EL (cell line): ENCODE results near the gene G6PD.
"Not testable (repeated sequence)": the region's sequence is repeated elsewhere in the genome, so short reads cannot be mapped to it uniquely, and the experiment has no call there.

ENCODE experiments used
- DNase-seq: peaks from one replicate; pipeline ENCODE4 v3.0.0-alpha.2; 2016

Gene G6PD

DNA sequence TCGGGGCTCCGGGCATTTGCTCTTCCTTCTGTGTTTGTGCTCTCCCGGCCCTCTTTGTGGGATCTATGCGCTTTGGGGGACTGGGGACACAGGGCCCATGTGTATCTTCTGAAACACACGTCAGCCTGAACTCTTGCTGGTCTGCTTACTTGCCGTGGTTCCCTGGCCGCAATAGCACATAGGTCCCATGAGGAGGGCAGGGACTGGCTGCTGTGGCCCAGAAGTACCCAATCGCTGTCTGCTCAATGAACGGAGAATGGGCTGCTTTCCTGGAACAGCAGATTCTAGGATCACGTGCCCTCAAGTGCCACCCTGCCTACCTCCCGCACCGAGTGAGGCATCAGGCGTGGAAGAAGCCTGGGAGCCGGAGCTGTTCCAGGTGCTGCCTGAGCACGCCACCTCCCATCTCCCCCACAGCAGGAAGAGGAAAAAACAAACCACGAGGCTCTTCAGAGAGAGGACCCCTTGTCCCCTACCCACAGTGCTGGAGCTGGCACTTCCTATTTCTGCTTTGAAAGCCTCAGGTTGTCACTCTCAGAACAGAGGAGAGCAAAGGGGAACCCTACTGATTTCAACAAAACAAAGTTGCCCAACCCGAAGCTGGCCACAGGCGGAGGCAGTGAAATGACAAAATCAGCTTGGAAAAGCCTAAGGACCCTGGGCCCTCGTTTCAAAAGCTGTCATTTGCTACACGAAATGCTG, 3.8 kb downstream of the G6PD start:
- no peak for DNase-seq

DNA sequence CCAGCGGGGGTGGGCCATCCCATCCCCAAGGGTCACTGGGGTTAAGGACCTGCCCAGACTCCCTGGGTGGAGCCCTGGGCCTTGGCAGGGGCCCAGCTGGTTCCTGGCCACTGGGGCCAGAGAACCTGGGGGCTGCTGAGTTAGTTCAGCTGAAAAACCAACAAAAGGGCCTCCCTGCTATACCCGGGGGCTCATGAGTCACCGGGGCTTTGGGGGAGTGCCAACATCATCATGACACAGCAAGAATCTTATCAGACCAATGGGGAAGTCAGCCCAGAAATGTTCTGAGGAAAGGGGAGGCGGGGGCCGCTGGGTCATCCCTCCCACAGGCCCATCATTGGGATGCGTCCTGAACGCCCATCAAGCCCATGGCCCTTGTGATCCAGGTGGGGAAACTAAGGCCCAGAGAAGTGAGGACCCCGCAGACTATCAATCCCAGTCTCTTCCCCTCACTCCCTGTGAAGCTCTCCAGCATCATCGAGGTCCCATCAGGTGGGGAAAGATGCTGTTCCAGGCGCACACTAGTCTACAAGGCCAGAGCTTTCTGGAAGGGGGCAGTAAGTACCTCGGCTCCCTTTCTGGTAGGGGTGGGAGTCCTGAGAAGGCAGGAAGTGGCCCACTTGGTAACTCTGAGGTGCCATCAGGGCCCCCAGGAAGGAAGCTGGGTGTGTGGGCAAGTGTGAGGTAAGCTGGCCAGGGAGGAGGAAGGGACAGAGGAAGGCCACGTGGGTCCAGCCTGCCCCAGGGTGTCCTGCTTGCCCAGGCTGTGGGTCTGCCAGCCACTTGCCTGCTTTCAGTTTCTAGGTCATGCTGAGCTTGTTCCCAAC, 4.5 kb downstream of the G6PD start:
- peak; percentile 95 for DNase-seq

DNA sequence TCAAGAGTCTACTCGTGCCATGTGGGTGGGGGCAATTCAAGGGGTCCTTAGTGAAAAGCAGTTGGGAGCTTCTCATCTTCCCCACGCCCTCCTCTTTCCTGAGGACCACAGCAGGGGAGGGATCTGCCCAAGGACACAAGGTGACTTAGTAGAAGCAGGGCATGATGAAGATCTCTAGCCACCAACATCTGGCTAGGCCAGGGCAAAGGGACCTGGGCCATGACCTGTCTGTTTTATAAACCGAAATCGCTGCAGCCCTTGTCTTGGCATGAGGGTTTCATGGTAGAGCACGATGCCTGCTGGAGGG, 5.1 kb downstream of the G6PD start:
- DNase-seq = no peak

DNA sequence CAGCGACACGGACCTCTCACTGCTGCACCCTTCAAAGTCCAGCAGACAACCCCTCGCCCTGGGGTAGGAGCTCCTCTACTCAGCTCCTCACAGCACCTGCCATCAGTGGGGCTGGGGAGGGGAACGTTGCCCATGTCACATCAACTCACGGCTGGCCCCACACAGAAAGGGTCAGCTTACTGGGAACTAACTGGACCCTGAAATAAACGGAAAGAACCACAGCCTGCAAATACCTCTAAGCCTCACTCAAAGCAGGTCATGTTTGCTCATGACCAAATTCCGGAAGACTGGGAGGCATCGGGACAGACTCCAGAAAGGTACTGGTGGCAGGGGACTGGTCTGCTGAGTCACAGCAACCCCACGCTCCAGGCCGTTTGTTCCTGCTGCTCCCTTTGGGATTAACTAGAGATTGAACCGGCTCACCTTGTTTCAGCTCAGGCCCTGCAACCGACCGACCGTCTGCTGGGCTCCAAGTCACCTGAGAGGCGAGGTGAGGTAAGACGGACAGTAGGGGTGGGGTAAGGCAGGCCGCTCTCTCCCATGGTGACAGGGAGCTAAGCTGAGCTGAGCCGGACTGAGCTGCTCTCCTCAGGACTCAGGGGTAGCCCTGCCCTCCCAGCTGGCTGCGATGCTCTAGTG, 5.6 kb downstream of the G6PD start:
- DNase-seq = no peak

DNA sequence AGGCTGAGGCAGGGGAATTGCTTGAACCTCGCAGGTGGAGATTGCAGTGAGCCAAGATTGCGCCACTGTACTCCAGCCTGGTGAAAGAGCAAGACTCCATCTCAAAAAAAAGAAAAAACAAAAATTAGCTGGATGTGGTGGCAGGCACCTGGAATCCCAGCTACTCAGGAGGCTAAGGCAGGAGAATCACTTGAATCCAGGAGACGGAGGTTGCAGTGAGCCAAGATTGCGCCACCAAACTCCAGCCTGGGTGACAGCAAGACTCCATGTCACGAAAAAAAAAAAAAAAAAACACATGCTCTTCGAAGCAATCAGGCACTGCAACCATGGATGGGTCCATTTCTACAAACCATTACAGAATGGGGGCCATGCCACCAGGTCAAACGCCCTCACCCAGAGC, 6.3 kb downstream of the G6PD start:
- DNase-seq = not testable (repeated sequence)

DNA sequence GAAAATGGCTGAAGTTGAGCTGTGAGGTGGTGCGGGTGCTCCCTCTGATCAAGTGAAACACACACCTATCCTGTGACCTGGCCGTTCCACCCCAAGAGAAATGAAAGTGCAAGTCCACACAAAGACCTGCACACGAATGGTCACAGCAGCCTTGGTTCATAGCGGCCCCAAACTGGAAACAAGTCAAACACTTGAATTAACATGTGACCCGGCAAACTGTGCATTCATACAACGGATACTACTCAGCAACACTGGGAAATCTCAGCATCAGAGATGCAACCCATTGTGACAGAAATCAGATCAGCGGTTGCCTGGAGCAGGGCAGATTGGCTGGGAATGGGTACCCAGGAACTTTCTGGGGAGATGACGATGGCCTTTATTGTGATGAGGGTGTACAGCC, 7.6 kb downstream of the G6PD start:
- DNase-seq = no peak

DNA sequence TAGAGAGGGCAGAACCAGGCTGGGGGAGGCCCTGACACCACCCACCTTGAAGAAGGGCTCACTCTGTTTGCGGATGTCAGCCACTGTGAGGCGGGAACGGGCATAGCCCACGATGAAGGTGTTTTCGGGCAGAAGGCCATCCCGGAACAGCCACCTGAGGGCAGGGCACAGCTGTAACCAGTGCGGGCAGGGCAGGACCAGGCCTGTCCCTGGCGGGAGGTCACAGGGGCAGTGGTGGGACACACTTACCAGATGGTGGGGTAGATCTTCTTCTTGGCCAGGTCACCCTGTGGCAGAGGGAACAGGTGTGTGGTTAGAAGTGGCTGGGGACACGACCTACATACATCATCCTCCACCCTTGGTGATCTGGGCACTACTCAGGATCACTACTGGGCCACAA, 10.8 kb downstream of the G6PD start:
- DNase-seq = no peak

DNA sequence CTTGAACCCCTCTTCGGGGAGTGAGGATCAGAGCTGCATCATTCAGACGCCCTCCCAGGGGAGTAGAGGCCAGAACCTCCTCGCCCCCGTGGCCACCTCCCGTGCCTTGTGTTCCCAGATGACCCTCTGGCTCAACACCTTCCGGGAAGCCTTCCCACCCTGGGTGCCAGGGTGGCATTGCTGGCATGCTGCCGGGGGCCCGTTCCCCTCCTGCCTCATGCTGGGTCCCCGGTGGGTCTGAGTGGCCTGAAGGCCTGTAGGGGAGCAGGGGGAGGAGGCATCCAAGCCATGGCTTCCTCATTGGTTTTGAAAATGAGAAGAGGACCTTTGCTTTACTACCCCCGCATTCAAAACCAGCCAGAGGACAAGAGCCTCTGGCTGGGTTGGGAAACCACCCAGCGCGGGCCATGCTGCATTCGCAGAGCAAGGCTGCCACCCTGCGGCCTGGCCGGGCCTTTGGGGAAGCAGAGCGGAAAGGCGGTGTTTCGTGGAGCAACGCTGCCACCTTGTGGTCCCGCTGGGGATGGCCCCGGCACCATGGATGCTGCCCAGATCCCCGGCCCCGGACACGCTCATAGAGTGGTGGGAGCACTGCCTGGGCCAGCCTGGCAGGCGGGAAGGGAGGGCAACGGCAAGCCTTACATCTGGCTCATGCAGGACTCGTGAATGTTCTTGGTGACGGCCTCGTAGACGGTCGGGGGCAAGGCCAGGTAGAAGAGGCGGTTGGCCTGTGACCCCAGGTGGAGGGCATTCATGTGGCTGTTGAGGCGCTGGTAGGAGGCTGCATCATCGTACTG, 11.9 kb downstream of the G6PD start:
- DNase-seq = peak; percentile 74

DNA sequence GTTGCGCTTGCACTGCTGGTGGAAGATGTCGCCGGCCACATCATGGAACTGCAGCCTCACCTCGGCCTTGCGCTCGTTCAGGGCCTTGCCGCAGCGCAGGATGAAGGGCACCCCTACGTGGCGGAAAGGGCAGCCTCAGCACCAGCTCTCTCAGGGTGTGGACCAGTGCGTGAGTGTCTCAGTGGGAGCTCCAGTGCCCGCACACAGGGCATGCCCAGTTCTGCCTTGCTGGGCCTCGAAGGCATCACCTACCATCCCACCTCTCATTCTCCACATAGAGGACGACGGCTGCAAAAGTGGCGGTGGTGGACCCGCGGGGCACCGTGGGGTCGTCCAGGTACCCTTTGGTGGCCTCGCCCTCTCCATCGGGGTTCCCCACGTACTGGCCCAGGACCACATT, 14.0 kb downstream of the G6PD start:
- no peak for DNase-seq

DNA sequence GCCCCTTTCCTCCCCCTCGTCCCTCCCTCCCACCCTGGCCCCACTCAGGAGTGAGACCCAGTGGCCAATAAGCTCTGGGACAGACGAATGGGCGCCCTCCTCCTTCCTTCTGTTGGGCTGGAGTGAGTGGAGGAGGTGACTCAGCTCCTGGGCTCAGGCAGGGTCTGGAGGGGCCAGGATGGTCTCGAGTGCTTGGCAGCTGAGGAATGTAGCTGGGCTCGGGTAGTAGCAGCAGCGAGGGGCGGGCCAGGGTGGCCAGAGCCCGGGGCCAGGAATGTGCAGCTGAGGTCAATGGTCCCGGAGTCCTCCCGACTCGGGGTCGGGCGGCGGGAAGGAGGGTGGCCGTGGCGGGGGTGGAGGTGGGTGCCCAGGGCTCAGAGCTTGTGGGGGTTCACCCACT, 15.0 kb downstream of the G6PD start:
- DNase-seq = peak; percentile 88

DNA sequence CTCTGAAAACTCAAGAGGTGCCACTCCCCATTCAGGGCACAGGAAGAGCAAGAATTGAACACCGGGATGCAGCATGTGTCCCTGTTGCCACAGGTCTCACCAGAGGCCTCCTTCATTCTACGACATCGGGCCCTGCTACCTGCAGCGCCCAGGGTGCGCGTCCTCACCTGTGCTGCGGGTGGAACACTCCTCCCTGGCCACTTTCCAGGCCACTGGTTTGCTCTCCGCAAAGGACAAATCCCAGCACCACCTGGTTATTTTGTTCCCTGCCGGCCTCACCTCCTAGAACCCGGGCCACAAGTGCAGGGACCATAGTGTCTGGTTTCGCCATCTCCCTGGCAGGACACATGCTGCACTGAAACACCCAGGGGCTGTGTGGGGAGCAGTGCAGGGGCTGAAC, 16.4 kb downstream of the G6PD start:
- DNase-seq = no peak

DNA sequence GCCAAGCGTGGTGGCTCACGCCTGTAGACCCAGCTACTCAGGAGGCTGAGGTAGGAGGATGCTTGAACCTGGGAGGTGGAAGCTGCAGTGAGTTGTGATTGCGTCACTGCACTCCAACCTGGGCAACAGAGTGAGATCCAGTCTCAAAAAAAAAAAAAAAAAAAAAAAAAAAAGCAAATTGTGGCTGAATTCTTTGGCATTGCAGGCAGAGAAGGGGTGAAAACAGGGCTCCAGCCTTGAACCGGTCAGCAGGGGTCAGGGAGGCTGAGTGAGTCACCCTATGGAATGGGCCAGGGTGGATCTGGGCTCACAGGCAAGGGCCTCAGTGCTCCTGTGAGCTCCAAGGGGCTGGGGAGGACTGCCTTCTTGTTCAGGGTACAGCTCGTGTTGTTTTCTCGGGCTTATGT, 17.4 kb downstream of the G6PD start:
- peak; percentile 71 for DNase-seq

DNA sequence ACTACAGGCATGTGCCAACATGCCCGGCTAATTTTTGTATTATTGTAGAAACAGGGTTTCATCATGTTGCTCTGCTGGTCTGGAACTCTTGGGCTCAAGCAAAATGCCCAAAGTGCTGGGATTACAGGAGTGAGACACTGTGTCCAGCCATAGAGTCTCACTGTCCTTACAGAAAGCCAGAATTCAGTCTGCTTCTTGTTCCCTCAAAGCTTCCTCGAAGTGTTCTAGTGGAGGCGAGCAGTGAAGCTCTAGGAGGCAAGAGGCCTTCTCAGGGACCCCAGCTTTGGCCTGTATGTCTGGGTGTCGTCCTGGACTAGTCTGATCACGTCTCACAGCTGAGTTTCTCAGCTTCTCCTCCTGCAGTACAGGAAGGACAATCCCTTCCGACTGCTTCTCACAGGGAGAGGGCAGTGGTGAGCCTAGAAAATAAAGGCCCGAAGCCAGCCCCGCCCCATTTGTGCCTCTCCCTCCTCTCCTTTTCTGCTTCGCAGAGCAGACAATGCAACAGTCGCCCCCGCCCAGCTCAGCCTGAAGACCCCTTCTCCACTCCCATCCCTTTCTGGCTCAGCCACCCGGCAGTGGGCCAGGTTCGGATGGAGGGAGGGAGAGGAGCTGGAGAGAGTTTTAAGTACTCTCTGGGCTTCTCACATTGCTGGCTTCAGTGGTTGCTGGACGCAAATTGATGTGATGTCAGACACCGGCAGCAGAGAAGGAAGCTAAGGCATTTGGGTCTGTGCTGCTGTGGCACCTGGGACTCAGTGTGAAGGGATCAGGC, 19.6 kb downstream of the G6PD start:
- DNase-seq = peak; percentile 72

DNA sequence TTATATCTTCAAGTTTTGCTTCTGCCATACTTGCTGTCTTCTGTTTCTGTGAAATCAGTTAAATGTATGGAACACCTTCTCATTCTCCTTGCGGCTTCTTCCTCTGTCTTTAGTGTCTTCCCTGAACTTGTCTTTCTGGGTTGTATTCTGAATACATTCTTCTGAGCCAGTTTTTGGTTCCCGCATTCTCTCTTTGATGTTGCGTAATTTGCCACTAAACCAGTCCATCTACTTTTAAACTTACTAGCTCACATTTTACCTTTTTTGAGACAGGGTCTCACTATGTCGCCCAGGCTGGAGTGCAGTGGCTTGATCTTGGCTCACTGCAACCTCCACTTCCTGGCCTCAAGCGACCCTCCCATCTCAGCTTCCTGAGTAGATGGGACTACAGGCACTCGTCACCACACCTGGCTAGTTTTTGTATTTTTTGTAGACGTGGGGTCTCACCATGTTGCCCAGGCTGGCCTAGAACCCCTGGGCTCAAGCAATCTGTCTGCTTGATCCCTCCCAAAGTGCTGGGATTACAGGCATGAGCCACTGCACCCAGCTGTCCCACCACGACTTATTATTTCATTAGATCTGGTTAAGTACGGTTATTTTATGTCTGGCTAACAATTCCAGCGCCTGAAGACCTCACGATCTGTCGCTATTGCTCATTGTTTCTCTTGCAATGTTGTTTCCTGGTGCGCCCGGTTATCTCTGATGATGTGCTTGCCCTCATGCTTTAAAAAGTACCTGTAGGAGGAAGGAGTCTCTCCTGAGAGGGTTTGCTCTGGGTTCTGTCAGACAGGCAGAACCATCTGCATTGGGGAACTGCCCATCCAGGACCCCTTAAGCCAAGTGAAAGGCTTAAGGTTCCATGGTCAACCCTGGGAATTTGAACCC, 20.8 kb downstream of the G6PD start:
- DNase-seq = no peak

DNA sequence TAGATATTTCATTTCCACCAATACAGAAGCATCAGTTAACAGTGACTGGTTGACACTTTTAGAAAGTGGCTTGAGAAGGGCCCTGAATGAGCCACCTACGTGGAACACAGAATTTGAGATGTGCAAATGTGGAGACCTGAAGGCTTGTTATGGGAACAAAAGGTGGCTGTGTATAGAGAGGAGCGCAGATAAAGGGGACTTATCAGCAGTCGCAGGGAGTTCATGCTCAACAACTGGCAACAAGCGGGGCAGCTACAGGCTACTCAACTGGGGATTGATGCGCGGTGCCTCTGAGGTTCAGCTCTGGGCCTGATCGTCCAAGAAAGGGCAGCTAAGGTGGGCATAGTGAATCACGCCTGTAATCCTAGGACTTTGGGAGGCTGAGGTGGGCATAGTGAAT, 27.3 kb downstream of the G6PD start:
- DNase-seq = no peak

DNA sequence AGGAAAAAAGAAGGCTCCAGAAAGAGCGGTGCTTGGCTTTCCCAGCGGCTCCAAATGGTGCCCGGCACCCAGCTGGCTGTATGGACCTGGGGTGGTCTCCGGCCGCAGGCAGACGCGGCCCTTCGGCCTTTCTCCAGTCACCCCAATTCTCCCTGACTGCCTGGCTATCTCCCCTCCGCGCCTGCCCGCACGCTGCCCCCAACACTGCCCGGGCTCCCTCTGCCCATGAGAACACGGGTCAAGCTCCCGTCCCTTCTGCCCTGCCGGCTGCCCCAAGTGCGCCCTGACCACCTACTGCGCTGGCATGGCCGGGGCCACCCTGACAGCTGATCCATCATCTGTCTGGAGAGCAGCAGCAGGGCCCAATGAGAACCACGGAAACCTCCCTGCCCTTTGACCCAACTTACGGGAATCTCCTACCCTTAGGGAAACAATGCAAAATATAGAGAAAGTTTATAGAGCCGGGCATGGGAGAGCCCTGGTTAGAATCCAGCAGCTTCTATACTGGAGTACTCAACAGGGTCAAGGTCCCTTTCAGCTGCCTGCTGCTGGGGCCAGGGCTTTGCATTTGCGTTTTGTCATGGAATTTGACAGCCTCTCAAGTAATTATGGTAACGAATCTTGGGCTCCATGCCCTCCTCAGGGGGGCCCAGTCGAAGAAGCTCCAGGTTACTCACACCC, 29.4 kb downstream of the G6PD start:
- DNase-seq = no peak

DNA sequence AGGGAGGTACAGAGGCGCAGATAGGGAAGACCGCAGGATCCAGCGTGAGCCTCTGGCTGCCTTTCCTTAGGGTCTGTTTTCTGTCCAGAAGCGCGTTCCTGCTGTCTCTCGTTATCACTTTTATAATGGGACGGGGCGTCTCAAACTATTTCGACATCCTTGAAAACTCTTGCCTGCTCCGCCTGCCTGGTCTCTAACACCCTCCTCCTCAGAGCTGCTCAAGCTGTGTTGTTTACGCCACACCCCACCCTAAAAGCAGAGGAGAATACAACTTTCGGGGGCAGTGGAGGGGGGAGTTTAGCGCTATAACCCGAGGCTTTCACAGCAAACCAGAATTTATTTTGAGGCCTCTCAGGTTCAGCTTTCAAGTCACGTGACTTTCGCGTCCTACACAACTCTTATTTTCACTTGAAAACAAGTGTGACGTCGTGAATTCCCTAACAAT, 30.0 kb downstream of the G6PD start:
- no peak for DNase-seq

DNA sequence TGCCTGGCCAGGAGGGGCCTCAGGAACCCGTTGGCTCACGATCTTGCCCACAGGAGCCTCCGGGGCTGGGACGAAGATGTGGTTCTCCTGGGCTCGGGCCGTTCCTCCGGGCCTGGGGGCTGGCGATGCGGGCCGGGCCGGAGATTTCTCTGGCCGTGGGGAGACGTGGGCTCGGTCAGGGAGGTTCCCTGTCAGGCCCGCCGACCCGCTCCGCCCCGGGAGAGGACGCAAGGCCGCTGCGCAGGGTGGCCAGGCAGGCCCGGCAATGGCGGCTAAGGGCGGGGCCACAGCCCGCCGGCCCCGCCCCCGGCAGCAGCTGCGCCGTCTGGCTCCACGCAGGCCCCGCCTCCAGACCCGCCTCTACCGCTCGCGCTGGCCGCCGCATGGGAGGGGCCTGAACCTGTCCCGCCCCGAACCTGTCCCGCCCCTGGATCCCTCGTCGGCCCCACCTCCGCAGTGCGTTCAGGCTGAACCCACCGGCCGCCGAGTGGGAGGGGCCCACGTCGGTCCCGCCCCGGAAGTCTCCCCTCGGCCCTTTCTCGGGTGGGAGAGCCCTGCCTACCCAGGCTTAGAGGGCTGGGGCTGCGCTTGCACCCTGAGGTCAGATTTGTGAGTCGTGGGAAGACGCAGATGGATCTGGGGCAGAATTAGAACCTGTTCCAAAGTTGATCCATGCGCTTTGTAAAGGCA, 30.5 kb downstream of the G6PD start, which contains the start of gene FAM3A:
Gene FAM3A, minus strand, starts transcription at position 267 of the 690 bp plus-strand sequence. CDS start 460 bp downstream, outside the sequence.
- peak; percentile 86 for DNase-seq

DNA sequence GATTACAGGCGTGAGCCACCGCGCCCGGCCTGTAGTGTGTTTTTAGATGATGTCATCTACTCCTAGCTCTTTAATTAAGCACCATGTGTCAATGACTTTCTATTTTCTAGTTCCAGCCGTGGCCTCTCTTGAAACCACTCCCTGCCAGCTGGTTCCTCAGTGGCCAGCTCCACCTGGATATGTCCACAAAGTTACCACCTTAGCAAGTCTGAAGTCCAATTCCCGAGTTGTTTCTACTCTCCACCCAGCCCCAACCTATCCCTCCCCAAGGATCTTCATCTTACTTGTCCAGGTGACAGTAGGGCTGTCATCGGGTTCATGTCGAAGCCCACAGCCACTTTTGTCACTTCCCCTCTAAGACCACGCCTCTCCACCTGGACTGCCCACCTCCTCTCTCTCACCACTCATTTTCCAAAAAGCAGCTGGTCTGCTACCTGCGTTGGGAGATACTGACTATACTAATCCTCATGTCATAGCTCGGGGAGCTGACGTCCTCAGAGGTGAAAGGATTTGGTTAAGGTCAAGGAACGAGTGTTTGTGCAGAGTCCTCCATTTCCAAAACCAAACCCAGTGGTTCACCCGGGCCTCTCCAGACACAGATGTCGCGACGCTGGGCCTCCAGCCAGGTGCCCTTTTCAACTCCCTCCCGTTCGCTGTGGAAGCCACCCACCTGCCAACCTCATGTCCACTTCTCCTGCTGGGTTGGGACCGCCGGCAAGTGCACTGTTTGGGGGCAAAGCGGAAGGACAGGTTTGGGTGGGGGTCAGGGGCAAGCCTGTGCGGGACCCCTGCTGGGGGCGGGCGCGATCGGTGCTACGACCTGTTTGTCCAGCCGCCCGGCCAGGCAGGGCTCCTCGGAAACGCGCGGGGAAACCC, 31.3 kb downstream of the G6PD start:
- no peak for DNase-seq
